Limb (tissue), 2 donors: Measurements from ENCODE around the gene AP5S1.
"Not testable (repeated sequence)": the region's sequence is repeated elsewhere in the genome, so short reads cannot be mapped to it uniquely, and the experiment has no call there.

Experiments
- DNase-seq, 2 donors: peaks; one replicate each; pipeline ENCODE4 v3.0.0-alpha.2; 2016; ENCODE audit errors: extremely low spot score in 2 of 2

AP5S1 gene

DNA sequence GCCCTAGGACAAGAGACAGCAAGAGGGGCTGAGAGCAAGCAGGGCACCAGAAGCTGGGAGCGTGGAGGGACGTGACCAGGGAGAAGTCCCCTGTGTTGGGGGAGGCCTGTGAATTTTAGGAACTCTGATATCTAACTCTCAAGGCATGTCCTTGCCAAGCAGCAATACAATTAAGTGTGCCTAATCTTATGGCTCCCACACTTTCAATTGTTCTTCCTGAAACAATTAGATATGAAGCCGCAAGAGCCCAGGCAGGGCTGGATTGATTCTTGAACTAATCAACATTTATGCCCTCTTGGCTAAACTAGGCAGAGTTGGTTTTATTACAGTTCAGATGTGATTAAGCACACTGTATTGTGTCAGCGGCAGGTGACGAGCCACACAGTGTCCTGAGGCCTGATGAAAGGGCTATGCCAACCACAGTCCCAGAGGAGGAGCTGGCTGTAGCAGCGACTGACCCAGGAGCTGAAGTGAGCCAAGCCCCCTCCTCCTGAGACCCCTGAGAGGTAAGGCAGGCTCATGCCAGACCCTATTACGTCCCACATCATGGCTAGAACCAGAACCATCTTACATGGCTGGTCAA lies 22.1 kb downstream of the AP5S1 start:
- DNase-seq: no peak

- DNase-seq: no peak
These were observed 23.1 kb downstream of the AP5S1 start for GRCh38 chr20:3843490-3843889.

DNA sequence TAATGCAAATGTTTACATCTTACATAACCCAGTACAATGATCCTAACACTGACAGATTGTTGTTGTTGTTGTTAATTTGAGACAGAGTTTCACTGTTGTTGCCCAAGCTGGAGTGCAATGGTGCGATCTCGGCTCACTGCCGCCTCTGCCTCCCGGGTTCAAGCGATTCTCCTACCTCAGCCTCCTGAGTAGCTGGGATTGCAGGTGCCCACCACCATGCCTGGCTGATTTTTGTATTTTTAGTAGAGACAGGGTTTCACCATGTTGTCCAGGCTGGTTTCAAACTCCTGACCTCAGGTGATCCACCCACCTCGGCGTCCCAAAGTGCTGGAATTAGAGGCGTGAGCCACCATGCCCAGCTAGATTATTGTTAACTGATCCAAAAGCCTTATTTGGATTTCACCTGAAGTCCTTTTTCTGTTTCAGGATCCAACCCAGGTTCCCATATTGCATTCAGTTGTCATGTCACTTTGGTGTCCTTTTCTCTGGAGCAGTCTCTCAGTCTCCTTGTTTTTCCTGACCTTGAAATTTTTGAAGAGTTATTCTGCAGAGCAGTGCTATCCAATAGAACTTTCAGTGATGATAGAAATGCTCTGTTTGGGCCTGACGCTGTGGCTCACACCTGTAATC lies 23.8 kb downstream of the AP5S1 start:
- DNase-seq: not testable (repeated sequence)

DNA sequence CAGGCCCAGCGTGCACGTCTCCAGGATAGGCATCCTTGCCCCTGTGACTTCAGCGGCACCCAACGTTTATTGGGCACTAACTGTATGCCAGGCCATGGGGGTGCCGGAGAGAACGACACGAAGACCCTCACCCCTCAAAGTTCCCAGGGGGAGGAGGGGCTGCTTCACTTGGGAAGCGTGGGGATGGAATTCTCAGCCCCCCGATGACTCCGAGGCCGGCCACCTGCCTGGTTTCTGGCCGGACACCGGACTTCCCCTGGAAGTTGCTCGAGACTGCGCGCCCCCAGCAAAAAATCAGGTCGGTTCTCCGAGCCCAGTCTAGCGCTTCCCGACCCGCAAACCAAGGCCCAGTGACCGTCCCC lies 26.0 kb downstream of the AP5S1 start:
- no peak for DNase-seq

DNA sequence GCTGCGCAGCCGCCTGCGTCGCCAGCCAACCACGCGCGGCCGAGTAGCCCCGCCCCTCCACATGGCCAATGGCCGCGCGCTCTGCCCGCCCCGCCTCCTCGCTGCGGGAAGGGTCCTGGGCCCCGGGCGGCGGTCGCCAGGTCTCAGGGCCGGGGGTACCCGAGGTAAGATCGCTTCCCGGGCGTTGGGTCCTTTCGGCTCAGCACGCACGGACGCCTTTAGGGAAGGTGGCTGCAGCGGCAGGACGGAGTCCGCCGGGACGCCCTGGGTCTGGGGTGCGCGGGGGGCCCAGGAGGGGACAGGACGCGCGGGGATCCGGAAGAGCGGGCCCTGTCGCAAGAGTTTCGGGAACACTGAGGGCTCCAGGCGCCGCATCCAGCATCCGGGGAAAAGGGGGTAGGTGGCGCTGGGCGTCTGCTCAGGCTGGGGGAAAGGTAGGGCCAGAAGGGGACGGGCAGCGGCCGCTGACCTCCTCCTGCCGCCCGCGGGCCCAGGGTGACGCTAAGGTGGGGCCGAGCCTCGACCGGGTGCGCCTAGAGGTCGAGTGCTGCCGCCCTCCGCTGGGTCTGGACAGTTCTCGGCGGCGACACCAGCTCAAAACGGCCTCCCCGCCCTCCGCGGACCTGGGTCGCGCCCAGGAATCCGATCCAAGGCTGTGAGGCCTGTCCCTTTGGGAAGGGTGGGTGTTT lies 26.5 kb downstream of the AP5S1 start, which contains the start of gene MAVS:
TSS of gene MAVS (plus strand) at position 95 of the 689 bp plus-strand sequence. CDS start 7,791 bp downstream, outside the sequence.
- peak; percentile 85 to 92 for DNase-seq

DNA sequence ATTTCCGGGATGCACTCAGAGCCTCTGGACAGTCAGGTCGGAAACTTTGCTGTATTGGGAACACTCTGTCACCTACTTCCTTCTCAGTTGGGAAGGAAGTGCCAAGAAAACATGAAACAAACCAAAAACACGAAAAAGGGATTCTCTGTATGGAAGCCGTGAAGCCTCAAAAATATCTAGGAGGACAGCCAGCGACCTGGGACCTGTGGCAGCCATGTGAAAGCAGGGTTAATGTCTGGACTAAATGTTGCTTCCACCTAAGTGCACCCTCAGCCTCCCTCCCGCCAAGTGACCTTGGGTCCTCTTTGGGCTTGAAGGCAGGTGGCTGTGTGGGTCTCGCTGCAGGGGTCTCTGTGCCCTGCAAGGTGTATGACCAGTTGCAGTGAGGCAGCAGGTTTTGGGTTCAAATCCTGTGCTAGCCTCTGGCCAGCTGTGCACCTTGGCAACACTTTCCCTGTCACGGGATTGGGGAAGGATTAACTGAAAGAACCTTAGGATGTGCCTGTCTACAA lies 27.1 kb downstream of the AP5S1 start:
- DNase-seq: no peak

DNA sequence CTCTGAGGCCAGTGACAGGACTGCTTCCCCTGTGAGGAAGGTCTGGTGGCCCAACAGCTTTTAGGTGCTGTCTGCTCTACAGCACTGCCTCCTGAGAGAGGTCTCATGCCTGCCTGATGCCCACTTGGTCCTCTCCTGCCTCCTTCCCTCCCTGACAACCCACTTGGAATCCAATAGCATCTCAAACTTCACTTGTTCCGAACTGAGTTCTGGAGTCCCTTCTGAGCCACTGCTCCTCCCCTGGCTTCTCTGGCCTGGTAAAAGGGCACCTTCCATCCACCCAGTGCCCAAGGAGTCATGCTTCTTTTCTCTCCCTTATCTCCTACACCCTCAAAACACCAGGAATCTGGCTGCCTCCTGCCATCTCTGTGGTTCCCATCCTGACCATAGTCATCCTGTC lies 28.2 kb downstream of the AP5S1 start:
- DNase-seq: no peak

GRCh38 chr20:3854462-3854871 lies 34.1 kb downstream of the AP5S1 start:
- no peak for DNase-seq

- no peak for DNase-seq
These were observed 37.1 kb downstream of the AP5S1 start for GRCh38 chr20:3857405-3857804.

- no peak for DNase-seq
These were observed 38.3 kb downstream of the AP5S1 start for GRCh38 chr20:3858689-3859088.

- DNase-seq: no peak
These were observed 40.8 kb downstream of the AP5S1 start for GRCh38 chr20:3861191-3861590.

GRCh38 chr20:3862333-3862732 lies 42.0 kb downstream of the AP5S1 start:
- no peak for DNase-seq

DNA sequence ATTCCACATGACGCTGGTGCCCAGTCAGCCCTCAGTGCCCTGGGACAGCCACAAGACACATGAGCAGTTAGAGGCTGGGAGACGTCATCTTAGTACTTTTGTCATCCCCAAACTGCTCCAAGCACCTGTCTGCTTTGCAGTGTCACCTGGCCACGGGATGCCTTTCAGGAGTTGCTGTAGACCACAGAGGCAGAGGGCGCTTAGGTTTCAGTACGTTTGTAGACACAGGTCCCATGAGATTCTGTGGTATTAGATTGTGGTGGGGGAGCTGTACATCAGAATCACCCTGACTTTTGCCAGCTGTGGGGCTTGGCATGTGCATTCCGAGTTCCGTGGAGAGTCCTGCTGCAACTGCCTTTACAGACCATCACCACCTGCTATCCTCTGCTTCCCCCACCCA lies 43.0 kb downstream of the AP5S1 start:
- DNase-seq: no peak

GRCh38 chr20:3864518-3864917 lies 44.2 kb downstream of the AP5S1 start:
- DNase-seq: no peak

DNA sequence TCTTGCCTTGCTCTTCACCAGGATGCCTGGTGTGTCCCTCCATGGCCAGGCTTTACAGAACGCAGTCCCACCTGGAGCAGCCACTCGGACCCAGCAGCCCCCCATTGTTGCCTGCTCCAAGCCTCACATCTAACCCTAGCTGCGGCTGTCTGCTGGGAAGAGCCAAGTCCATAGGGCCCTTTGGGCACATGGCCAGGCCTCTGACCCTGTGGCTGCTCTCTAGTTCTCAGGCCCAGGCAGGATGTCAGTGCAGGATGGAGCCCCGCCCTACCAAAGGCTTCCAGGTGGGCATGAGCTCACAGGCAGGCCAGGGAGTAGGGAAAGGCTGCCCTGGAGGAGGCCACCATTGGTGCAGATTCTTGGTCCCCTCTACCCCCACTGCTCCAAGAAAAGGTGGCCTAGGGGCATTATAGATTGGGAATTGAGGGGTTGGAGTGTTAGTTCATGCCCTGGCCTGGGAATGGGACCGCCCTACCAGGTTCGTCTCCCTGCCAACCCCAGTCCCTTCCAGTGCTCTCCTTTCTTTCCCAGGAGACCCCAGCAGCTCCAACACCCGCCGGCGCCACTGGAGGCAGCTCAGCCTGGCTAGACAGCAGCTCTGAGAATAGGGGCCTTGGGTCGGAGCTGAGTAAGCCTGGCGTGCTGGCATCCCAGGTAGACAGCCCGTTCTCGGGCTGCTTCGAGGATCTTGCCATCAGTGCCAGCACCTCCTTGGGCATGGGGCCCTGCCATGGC lies 45.0 kb downstream of the AP5S1 start:
- no peak for DNase-seq

DNA sequence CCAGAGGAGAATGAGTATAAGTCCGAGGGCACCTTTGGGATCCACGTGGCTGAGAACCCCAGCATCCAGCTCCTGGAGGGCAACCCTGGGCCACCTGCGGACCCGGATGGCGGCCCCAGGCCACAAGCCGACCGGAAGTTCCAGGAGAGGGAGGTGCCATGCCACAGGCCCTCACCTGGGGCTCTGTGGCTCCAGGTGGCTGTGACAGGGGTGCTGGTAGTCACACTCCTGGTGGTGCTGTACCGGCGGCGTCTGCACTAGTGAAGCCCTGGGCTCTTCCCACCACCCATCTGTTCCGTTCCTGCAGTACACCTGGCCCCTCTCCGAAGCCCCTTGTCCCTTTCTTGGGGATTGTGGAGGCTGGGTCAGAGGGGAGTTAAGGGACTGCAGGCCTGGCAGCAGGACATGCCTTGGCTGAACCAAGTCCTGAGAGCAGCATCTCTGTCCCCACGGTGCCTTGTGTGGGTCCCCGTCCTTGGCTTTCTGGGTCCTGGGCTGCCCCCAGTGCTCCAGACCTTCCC lies 45.6 kb downstream of the AP5S1 start:
- no peak for DNase-seq

GRCh38 chr20:3866464-3866863 lies 46.1 kb downstream of the AP5S1 start:
- DNase-seq: no peak

GRCh38 chr20:3867802-3868201 lies 47.5 kb downstream of the AP5S1 start:
- no peak for DNase-seq

- no peak for DNase-seq
These were observed 49.7 kb downstream of the AP5S1 start for GRCh38 chr20:3869839-3870634.

DNA sequence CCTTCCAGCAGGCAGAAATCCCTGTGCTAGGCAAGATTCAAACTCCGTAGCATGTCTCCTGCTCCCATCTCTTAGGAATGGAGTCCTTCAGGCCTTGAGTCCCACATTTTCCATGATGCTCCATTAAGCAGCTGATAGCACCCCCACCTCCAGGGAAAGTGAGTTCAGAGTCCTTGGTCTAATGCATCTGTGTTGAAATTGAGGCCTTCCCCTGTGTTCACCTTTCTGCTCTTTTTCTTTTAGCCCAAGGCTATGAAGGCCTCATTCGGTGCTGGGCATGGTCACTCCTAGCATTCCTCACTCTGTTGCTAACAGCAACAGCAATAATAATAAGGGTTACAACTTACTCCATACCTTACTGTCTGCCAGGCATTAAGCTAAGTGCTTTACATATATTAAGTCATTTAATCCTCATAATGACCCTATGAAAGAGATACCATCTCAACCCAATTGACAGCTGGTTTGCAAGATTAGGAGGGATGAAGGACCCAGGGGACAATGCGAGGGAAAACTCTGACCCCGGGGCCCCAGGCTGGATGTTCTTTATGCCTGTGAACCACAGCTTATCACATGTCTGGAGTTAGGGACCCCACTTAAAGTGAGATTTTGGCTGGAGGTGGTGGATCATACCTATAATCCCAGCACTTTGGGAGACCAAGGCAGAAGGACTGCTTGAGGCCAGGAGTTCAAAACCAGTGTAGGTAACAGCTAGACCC lies 51.4 kb downstream of the AP5S1 start:
- no peak for DNase-seq
